Thoracic aorta (tissue), 2 donors: ENCODE data around the gene PLXNA3. TPM values are rescaled to one million over a fixed set of nuclear protein-coding genes. Genes with fewer than 3 reads are reported as not detected.
A peak's percentile ranks its signal among the peaks of the same experiment; 100 is the strongest.

Experiments
- ATAC-seq: fragments of 150-250 bp; one replicate; pipeline ENCODE4 v1.8.0; 2017; ENCODE audit warnings: low read depth; ENCODE audit not compliant: insufficient number of reproducible peaks, low FRiP score
- DNase-seq: peaks from one replicate; pipeline ENCODE4 v3.0.0-alpha.2; 2020; ENCODE audit warnings: low spot score
- H3K27ac ChIP-seq, 2 donors: fragments of 200-600 bp; sonication (generic); 1 replicate in 1 of 2; 2 replicates in 1 of 2; pipeline ENCODE4 v1.5.1; 2016; ENCODE audit warnings: mild to moderate bottlenecking in 2 of 2, moderate library complexity in 2 of 2
- H3K27me3 ChIP-seq: fragments of 200-600 bp; sonication (generic); replicated peaks from 2 replicates; pipeline ENCODE4 v1.6.0; 2016; ENCODE audit warnings: mild to moderate bottlenecking; ENCODE audit not compliant: insufficient read depth
- H3K36me3 ChIP-seq: fragments of 200-600 bp; sonication (generic); one replicate; pipeline ENCODE4 v1.5.1; 2016
- H3K4me1 ChIP-seq, 2 donors: fragments of 200-600 bp; sonication (generic); 1 replicate in 1 of 2; 2 replicates in 1 of 2; pipeline versions ENCODE4 v1.5.1 to v1.6.0; 2016; ENCODE audit warnings: low read depth in 2 of 2, mild to moderate bottlenecking in 1 of 2; ENCODE audit not compliant: control insufficient read depth in 1 of 2
- H3K4me3 ChIP-seq: fragments of 200-600 bp; sonication (generic); 2 replicates; pipeline ENCODE4 v1.5.1; 2016; ENCODE audit warnings: mild to moderate bottlenecking
- H3K9me3 ChIP-seq: fragments of 200-600 bp; sonication (generic); 2 replicates; pipeline ENCODE4 v1.5.1; 2016
- CTCF ChIP-seq: fragments of 200-600 bp; sonication (generic); IDR thresholded peaks from one replicate; pipeline ENCODE4 v1.5.1; 2019; ENCODE audit warnings: antibody characterized with exemption
- total RNA-seq, 2 donors: library from RNA; depleted of rRNA; stranded (reverse); fragments of >200 nt; gene quantifications; one replicate each; pipeline versions ENCODE4 v1.1.0 to v1.2.3, GENCODE V29; 2016

The PLXNA3 gene
- 10 to 100 TPM; 39.3 to 40.9 TPM for total RNA-seq

GRCh38 chrX:154458116-154458953 is at the start of gene PLXNA3:
PLXNA3 (plus strand) TSS chrX:154458281; CDS start chrX:154460184, 1,903 bp downstream.
- ATAC-seq (no peak), DNase-seq (no peak)
- no peaks in the 10 kb centered on the region for H3K27me3 ChIP-seq
- no peaks in the 10 kb centered on the region for H3K9me3 ChIP-seq
- no peaks in the 10 kb centered on the region for H3K36me3 ChIP-seq
- peak within 1 kb of the TSS in 1 of 2 donors; percentile 71 for H3K27ac ChIP-seq
- TF ChIP-seq CTCF, result no peak
- peaks cover 0 to 10% of the 10 kb centered on the region in 2 donors for H3K4me1 ChIP-seq
- peak within 1 kb of the TSS; percentile 80 for H3K4me3 ChIP-seq

GRCh38 chrX:154408659-154409221 is 49.3 kb upstream of the PLXNA3 start:
- no peak for DNase-seq
- no peaks in the 10 kb centered on the region for H3K36me3 ChIP-seq
- TF ChIP-seq CTCF, result no peak
- H3K9me3 ChIP-seq, result no peaks in the 10 kb centered on the region
- peak overlapping the region; percentile 73 for H3K4me3 ChIP-seq
- H3K27me3 ChIP-seq, result no peaks in the 10 kb centered on the region
- ATAC-seq, result no peak
- peaks cover 3 to 28% of the 10 kb centered on the region in 2 donors for H3K4me1 ChIP-seq
- peak overlapping the region; percentile 63 to 84 for H3K27ac ChIP-seq

- Histone ChIP-seq H3K27ac (peak within 1 kb of the TSS; percentile 83 to 84), H3K9me3 (no peaks in the 10 kb centered on the region), H3K27me3 (no peaks in the 10 kb centered on the region), H3K36me3 (no peaks in the 10 kb centered on the region), H3K4me3 (peak within 1 kb of the TSS; percentile 73), H3K4me1 (peaks cover 3 to 28% of the 10 kb centered on the region in 2 donors)
- DNase-seq (peak; percentile 73), ATAC-seq (peak; percentile 60)
- TF ChIP-seq CTCF, result no peak
Measured at GRCh38 chrX:154409222-154409871, 48.7 kb upstream of the PLXNA3 start, which contains the start of gene DNASE1L1. DNASE1L1 (minus strand) TSS chrX:154409254; CDS start chrX:154405568, 3,686 bp downstream.

GRCh38 chrX:154411981-154412340 is 46.1 kb upstream of the PLXNA3 start:
- no peak for TF ChIP-seq CTCF
- ATAC-seq (peak; percentile 53), DNase-seq (no peak)
- Histone ChIP-seq H3K27me3 (no peaks in the 10 kb centered on the region), H3K9me3 (no peaks in the 10 kb centered on the region), H3K36me3 (no peaks in the 10 kb centered on the region), H3K4me3 (peak overlapping the region; percentile 83), H3K4me1 (peaks cover 3 to 28% of the 10 kb centered on the region in 2 donors), H3K27ac (peak overlapping the region; percentile 82 to 91)

GRCh38 chrX:154412468-154412867 is 45.6 kb upstream of the PLXNA3 start:
- H3K4me1 ChIP-seq, result peaks cover 3 to 28% of the 10 kb centered on the region in 2 donors
- H3K27me3 ChIP-seq, result no peaks in the 10 kb centered on the region
- no peak for TF ChIP-seq CTCF
- peak overlapping the region; percentile 82 to 91 for H3K27ac ChIP-seq
- ATAC-seq, result no peak
- H3K4me3 ChIP-seq, result peak overlapping the region; percentile 83
- no peaks in the 10 kb centered on the region for H3K9me3 ChIP-seq
- DNase-seq, result no peak
- H3K36me3 ChIP-seq, result no peaks in the 10 kb centered on the region
